Mesenteric fat pad (tissue), 1 donor: ENCODE measurements around the gene TMEM26. TPM values are rescaled to one million over a fixed set of nuclear protein-coding genes. Genes with fewer than 3 reads are reported as not detected.

Source experiments
- DNase-seq: peaks from one replicate; pipeline ENCODE4 v3.0.0-alpha.2; 2020; ENCODE audit warnings: low spot score
- long read RNA-seq: library from polyadenylated mRNA; unstranded; transcript quantifications from one replicate; pipeline ENCODE4 v2.0.0, GENCODE V29; 2020
- total RNA-seq: library from RNA; stranded (reverse); fragmentation: NEBNext Ultra II Directional; extraction: Animal tissue kit (Norgen Biotek cat#: 25700); gene quantifications from one replicate; pipeline ENCODE4 v1.2.1, GENCODE V29; 2021
- donor health status: DM: yes; HTN: yes; CAD: no.

Gene TMEM26
- 1.4 TPM for total RNA-seq
- long read RNA-seq, partial matches to known transcripts, result 0 of 2 reads
- long read RNA-seq, other reads (novel, unspliced or antisense), result 2 of 2 reads

GRCh38 chr10:61452655-61453641, at the start of gene TMEM26:
Gene TMEM26 (minus strand): TSS chr10:61453381. CDS start chr10:61453081, 300 bp downstream.
- DNase-seq, result no peak

- DNase-seq, result no peak
Observed at GRCh38 chr10:61500460-61500859, 47.3 kb upstream of the TMEM26 start.

GRCh38 chr10:61492364-61492995, 39.3 kb upstream of the TMEM26 start:
- no peak for DNase-seq

GRCh38 chr10:61487506-61487905, 34.3 kb upstream of the TMEM26 start:
- no peak for DNase-seq

- DNase-seq, result no peak
Observed at GRCh38 chr10:61486738-61487396, 33.7 kb upstream of the TMEM26 start.

GRCh38 chr10:61486251-61486650, 33.1 kb upstream of the TMEM26 start:
- no peak for DNase-seq

GRCh38 chr10:61481597-61481996, 28.4 kb upstream of the TMEM26 start:
- no peak for DNase-seq

- no peak for DNase-seq
Observed at GRCh38 chr10:61480208-61480607, 27.0 kb upstream of the TMEM26 start.

GRCh38 chr10:61478621-61479312, 25.6 kb upstream of the TMEM26 start:
- DNase-seq, result no peak

GRCh38 chr10:61477451-61477850, 24.3 kb upstream of the TMEM26 start:
- no peak for DNase-seq

GRCh38 chr10:61476529-61476928, 23.3 kb upstream of the TMEM26 start:
- no peak for DNase-seq

GRCh38 chr10:61475449-61475873, 22.3 kb upstream of the TMEM26 start:
- DNase-seq, result no peak

- no peak for DNase-seq
Observed at GRCh38 chr10:61472090-61472674, 19.0 kb upstream of the TMEM26 start.

- no peak for DNase-seq
Observed at GRCh38 chr10:61471491-61471890, 18.3 kb upstream of the TMEM26 start.

- no peak for DNase-seq
Observed at GRCh38 chr10:61470740-61471139, 17.6 kb upstream of the TMEM26 start.

- no peak for DNase-seq
Observed at GRCh38 chr10:61465901-61466632, 12.9 kb upstream of the TMEM26 start.

GRCh38 chr10:61465171-61465496, 12.0 kb upstream of the TMEM26 start:
- DNase-seq, result no peak

- DNase-seq, result no peak
Observed at GRCh38 chr10:61464461-61465170, 11.4 kb upstream of the TMEM26 start.
